Suprapubic skin (tissue), 4 donors: ENCODE data around the gene AGPAT4.

ENCODE experiments used
- POLR2A ChIP-seq, 2 donors: fragments of 450-650 bp; IDR thresholded peaks; one replicate each; pipeline ENCODE4 v1.6.1; 2017; ENCODE audit warnings: antibody characterized with exemption in 2 of 2, mild to moderate bottlenecking in 2 of 2, moderate library complexity in 2 of 2
- POLR2AphosphoS5 ChIP-seq, 3 donors: sonication (generic); formaldehyde crosslinking; IDR thresholded peaks; one replicate each; pipeline ENCODE4 v1.6.1; 2017; ENCODE audit warnings: antibody characterized with exemption in 3 of 3
- TF ChIP-seq, protein P1 (sequence below), 2 donors: fragments of 200-600 bp in 1 of 2; fragments of 450-650 bp in 1 of 2; sonication (generic) in 1 of 2; IDR thresholded peaks; one replicate each; pipeline ENCODE4 v1.5.1; 2016 to 2019; ENCODE audit warnings: antibody characterized with exemption in 2 of 2, mild to moderate bottlenecking in 1 of 2, moderate library complexity in 1 of 2

DNA sequence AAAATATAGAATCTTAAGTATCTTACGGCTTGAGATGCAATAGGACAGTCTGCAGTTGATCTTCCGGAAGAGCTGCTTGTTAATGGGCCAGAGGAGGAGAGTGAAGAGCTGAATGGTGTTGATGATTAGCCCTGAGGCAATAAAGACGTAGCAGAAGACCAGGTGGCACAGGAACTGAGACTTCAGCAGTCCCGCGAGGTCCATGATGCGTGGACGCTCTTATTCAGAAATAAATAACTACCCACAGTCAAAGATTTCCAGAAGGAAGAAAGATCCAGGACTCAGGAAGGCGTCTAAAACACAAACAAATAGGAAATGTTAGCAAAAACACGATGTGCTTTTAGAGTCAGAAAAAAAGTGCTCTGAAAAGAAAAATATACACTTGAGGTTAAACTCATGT lies 41.9 kb downstream of the AGPAT4 start:
- TF ChIP-seq, protein P1, sequence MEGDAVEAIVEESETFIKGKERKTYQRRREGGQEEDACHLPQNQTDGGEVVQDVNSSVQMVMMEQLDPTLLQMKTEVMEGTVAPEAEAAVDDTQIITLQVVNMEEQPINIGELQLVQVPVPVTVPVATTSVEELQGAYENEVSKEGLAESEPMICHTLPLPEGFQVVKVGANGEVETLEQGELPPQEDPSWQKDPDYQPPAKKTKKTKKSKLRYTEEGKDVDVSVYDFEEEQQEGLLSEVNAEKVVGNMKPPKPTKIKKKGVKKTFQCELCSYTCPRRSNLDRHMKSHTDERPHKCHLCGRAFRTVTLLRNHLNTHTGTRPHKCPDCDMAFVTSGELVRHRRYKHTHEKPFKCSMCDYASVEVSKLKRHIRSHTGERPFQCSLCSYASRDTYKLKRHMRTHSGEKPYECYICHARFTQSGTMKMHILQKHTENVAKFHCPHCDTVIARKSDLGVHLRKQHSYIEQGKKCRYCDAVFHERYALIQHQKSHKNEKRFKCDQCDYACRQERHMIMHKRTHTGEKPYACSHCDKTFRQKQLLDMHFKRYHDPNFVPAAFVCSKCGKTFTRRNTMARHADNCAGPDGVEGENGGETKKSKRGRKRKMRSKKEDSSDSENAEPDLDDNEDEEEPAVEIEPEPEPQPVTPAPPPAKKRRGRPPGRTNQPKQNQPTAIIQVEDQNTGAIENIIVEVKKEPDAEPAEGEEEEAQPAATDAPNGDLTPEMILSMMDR (IDR thresholded peaks at IDR 0.05) = no peak
- TF ChIP-seq POLR2A (IDR thresholded peaks at IDR 0.05) (no peak), POLR2AphosphoS5 (IDR thresholded peaks at IDR 0.05) (no peak)
